Gastroesophageal sphincter (tissue), 4 donors: ENCODE data around the gene DMKN. TPM values are rescaled to one million over a fixed set of nuclear protein-coding genes. Genes with fewer than 3 reads are reported as not detected.

Experiments
- ATAC-seq: fragments of 150-250 bp; one replicate; pipeline ENCODE4 v1.9.1; 2016; ENCODE audit warnings: mild to moderate bottlenecking, moderate library complexity
- H3K27ac ChIP-seq, 4 donors: fragments of 200-600 bp; sonication (generic) in 3 of 4; 1 replicate in 3 of 4; 2 replicates in 1 of 4; pipeline ENCODE4 v1.5.1; 2016 to 2019
- H3K27me3 ChIP-seq: fragments of 200-600 bp; sonication (generic); one replicate; pipeline ENCODE4 v1.5.1; 2019
- H3K36me3 ChIP-seq, 2 donors: fragments of 200-600 bp; sonication (generic); one replicate each; pipeline ENCODE4 v1.5.1; 2019; ENCODE audit warnings: control low read depth in 1 of 2
- H3K4me1 ChIP-seq, 3 donors: fragments of 200-600 bp; sonication (generic); 1 replicate in 2 of 3; 2 replicates in 1 of 3; pipeline ENCODE4 v1.5.1; 2016 to 2019; ENCODE audit warnings: control low read depth in 2 of 3
- H3K4me3 ChIP-seq, 2 donors: fragments of 200-600 bp; sonication (generic); one replicate each; pipeline ENCODE4 v1.5.1; 2019; ENCODE audit warnings: mild to moderate bottlenecking in 1 of 2, moderate library complexity in 1 of 2
- H3K9me3 ChIP-seq, 3 donors: fragments of 200-600 bp; sonication (generic); one replicate each; pipeline ENCODE4 v1.5.1; 2017 to 2019; ENCODE audit warnings: control low read depth in 2 of 3
- EP300 ChIP-seq: sonication (generic); formaldehyde crosslinking; IDR thresholded peaks from one replicate; pipeline ENCODE4 v1.6.1; 2017; ENCODE audit warnings: antibody characterized with exemption, mild to moderate bottlenecking
- POLR2A ChIP-seq, 2 donors: fragments of 450-650 bp; IDR thresholded peaks; one replicate each; pipeline ENCODE4 v1.6.1; 2017; ENCODE audit warnings: antibody characterized with exemption in 2 of 2, mild to moderate bottlenecking in 2 of 2, moderate library complexity in 1 of 2
- POLR2AphosphoS5 ChIP-seq: sonication (generic); formaldehyde crosslinking; IDR thresholded peaks from one replicate; pipeline ENCODE4 v1.6.1; 2017; ENCODE audit warnings: antibody characterized with exemption
- WGBS, 2 donors: methylation state at CpG; one replicate each; pipeline ENCODE4 v1.1.5; 2018; ENCODE audit warnings: low coverage in 1 of 2; 5-methylcytosine and 5-hydroxymethylcytosine counted together
- total RNA-seq, 4 donors: library from RNA; depleted of rRNA; stranded (reverse); fragments of >200 nt; gene quantifications; one replicate each; pipeline ENCODE4 v1.1.0, GENCODE V29; 2016
- TF ChIP-seq, protein P1 (sequence below), 4 experiments: fragments of 200-600 bp in 2 of 4; fragments of 450-650 bp in 2 of 4; sonication (generic) in 1 of 4; IDR thresholded peaks; one replicate each; pipeline ENCODE4 v1.5.1; 2017 to 2019; ENCODE audit warnings: antibody characterized with exemption in 4 of 4, mild to moderate bottlenecking in 2 of 4, moderate library complexity in 2 of 4

DMKN gene
- 10 to 100 TPM in 2 of 4 donors, 1 to 10 TPM in 2; 5.6 to 20.0 (median 9.0) TPM for total RNA-seq

GRCh38 chr19:35513628-35514281, at the start of gene DMKN:
Gene DMKN (minus strand): TSS chr19:35513649. CDS start chr19:35513475, 174 bp downstream.
- Histone ChIP-seq H3K27ac (no peak within 1 kb of the TSS), H3K4me3 (no peak within 1 kb of the TSS), H3K36me3 (no peaks in the 10 kb centered on the region), H3K9me3 (no peaks in the 10 kb centered on the region), H3K27me3 (peaks cover 73% of the 10 kb centered on the region), H3K4me1 (peaks cover 0 to 15% (median 0%) of the 10 kb centered on the region in 3 donors)
- ATAC-seq, result peak; percentile 13
- TF ChIP-seq EP300 (no peak), POLR2A (IDR thresholded peaks at IDR 0.05) (no peak), POLR2AphosphoS5 (no peak)
- TF ChIP-seq, protein P1, sequence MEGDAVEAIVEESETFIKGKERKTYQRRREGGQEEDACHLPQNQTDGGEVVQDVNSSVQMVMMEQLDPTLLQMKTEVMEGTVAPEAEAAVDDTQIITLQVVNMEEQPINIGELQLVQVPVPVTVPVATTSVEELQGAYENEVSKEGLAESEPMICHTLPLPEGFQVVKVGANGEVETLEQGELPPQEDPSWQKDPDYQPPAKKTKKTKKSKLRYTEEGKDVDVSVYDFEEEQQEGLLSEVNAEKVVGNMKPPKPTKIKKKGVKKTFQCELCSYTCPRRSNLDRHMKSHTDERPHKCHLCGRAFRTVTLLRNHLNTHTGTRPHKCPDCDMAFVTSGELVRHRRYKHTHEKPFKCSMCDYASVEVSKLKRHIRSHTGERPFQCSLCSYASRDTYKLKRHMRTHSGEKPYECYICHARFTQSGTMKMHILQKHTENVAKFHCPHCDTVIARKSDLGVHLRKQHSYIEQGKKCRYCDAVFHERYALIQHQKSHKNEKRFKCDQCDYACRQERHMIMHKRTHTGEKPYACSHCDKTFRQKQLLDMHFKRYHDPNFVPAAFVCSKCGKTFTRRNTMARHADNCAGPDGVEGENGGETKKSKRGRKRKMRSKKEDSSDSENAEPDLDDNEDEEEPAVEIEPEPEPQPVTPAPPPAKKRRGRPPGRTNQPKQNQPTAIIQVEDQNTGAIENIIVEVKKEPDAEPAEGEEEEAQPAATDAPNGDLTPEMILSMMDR (IDR thresholded peaks at IDR 0.05), result no peak
- WGBS, 2 donors, result 7 to 10% methylated on average over 3 to 4 of the region's 15 CpGs

DNA sequence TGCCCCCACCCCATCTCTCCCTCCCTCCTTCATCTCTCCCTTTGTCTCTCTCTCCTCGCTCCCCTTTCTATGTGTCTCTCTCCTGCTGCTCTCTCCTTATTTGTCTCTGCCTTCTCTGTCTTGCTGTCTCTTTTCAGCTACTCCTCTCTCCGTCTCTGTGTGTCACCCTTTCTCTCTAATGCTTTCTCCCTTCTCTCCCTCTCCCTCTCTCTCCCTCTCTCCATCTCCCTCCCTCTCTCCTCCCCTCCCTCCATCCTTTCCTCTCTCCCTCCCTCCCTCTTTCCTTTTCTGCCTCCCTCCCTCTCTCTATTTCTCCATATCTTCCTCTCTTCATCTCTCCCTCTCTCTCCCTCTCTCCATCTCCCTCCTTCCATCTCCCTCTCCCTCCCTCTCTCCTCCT, 49.3 kb upstream of the DMKN start:
- no peak for TF ChIP-seq POLR2A (IDR thresholded peaks at IDR 0.05)
- TF ChIP-seq EP300, result no peak
- TF ChIP-seq, protein P1 (IDR thresholded peaks at IDR 0.05), result no peak
- TF ChIP-seq POLR2AphosphoS5, result no peak
- peaks cover 0 to 11% (median 7%) of the 10 kb centered on the region in 3 donors for H3K4me1 ChIP-seq

GRCh38 chr19:35562336-35562735, 48.9 kb upstream of the DMKN start:
- H3K4me1 ChIP-seq, result peaks cover 0 to 15% (median 7%) of the 10 kb centered on the region in 3 donors
- TF ChIP-seq EP300 (no peak), POLR2AphosphoS5 (no peak), POLR2A (IDR thresholded peaks at IDR 0.05) (no peak)
- TF ChIP-seq, protein P1 (IDR thresholded peaks at IDR 0.05), result no peak
- ATAC-seq, result no peak
- no peaks in the 10 kb centered on the region for H3K36me3 ChIP-seq
- 50 to 63% methylated on average over 3 to 5 of the region's 17 CpGs for WGBS, 2 donors
- peaks cover 76% of the 10 kb centered on the region for H3K27me3 ChIP-seq
- peaks cover 0 to 8% (median 0%) of the 10 kb centered on the region in 3 donors for H3K9me3 ChIP-seq
- H3K4me3 ChIP-seq, result no peak overlapping the region
- no peak overlapping the region for H3K27ac ChIP-seq

More for the DNA sequence above, 49.3 kb upstream of the DMKN start:
- Histone ChIP-seq H3K27ac (no peak overlapping the region), H3K4me3 (no peak overlapping the region), H3K27me3 (peaks cover 72% of the 10 kb centered on the region), H3K9me3 (peaks cover 0 to 8% (median 0%) of the 10 kb centered on the region in 3 donors), H3K36me3 (no peaks in the 10 kb centered on the region)
- no peak for ATAC-seq
- WGBS, 2 donors, result 50 to 54% methylated on average over 2 of the region's 2 CpGs

DNA sequence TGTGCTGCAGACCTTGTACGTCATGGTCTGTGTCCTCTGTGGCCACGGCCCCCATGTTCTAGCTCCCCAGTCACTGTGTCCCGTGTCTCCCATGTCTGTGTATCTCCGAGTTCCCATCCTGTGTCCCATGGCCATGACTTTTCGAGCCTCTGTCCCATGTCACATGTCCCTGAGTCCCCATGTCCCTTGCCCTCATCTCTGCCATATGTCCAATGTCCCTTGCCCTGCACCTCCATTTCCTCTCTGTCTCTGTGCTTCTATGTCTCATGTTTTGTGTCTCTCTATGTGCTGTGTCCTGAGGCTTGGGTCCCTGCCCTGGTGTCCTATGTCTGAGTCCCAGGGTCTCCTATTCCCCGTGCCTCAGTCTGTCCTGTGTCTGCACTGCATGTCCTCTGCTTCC, 48.0 kb upstream of the DMKN start:
- Histone ChIP-seq H3K4me1 (peaks cover 0 to 16% (median 7%) of the 10 kb centered on the region in 3 donors), H3K36me3 (no peaks in the 10 kb centered on the region), H3K27me3 (peaks cover 83% of the 10 kb centered on the region), H3K4me3 (no peak overlapping the region), H3K9me3 (peaks cover 0 to 8% (median 0%) of the 10 kb centered on the region in 3 donors), H3K27ac (no peak overlapping the region)
- no peak for TF ChIP-seq POLR2A (IDR thresholded peaks at IDR 0.05)
- no peak for TF ChIP-seq POLR2AphosphoS5
- no peak for TF ChIP-seq EP300
- TF ChIP-seq, protein P1 (IDR thresholded peaks at IDR 0.05), result no peak
- ATAC-seq, result no peak
- 73 to 88% methylated on average over 4 to 6 of the region's 6 CpGs for WGBS, 2 donors

DNA sequence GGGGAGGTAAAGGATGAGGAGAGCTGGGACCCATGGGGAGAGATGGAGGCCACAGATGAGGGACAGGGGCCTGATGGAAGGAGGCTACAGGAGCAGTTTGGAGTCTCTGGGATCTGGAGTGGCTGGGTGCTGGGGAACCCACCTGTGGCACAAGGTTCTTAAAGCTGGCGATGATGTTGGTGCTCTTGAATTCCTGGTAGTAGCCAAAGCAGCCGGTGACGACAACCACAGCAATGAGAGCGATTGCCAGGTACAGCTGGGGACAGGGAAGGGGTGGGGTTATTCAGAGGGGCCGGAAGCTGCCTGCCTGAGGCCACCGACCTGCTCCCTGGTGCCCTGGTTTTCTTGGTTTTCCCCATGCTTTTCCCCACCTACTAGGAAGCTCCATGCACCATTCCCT, 47.2 kb upstream of the DMKN start:
- peaks cover 0 to 8% (median 0%) of the 10 kb centered on the region in 3 donors for H3K9me3 ChIP-seq
- TF ChIP-seq, protein P1 (IDR thresholded peaks at IDR 0.05), result no peak
- no peak for ATAC-seq
- no peaks in the 10 kb centered on the region for H3K36me3 ChIP-seq
- peaks cover 0 to 16% (median 7%) of the 10 kb centered on the region in 3 donors for H3K4me1 ChIP-seq
- peaks cover 83% of the 10 kb centered on the region for H3K27me3 ChIP-seq
- H3K27ac ChIP-seq, result no peak overlapping the region
- H3K4me3 ChIP-seq, result no peak overlapping the region
- WGBS, 2 donors, result 51 to 53% methylated on average over 4 to 6 of the region's 6 CpGs
